Thoracic aorta (tissue), 2 donors: Measurements from ENCODE around the gene STPG1. TPM values are rescaled to one million over a fixed set of nuclear protein-coding genes. Genes with fewer than 3 reads are reported as not detected.

Experiments
- ATAC-seq: fragments of 150-250 bp; one replicate; pipeline ENCODE4 v1.8.0; 2017; ENCODE audit warnings: low read depth; ENCODE audit not compliant: insufficient number of reproducible peaks, low FRiP score
- DNase-seq: peaks from one replicate; pipeline ENCODE4 v3.0.0-alpha.2; 2020; ENCODE audit warnings: low spot score
- H3K27ac ChIP-seq, 2 donors: fragments of 200-600 bp; sonication (generic); 1 replicate in 1 of 2; 2 replicates in 1 of 2; pipeline ENCODE4 v1.5.1; 2016; ENCODE audit warnings: mild to moderate bottlenecking in 2 of 2, moderate library complexity in 2 of 2
- H3K27me3 ChIP-seq: fragments of 200-600 bp; sonication (generic); replicated peaks from 2 replicates; pipeline ENCODE4 v1.6.0; 2016; ENCODE audit warnings: mild to moderate bottlenecking; ENCODE audit not compliant: insufficient read depth
- H3K36me3 ChIP-seq: fragments of 200-600 bp; sonication (generic); one replicate; pipeline ENCODE4 v1.5.1; 2016
- H3K4me1 ChIP-seq, 2 donors: fragments of 200-600 bp; sonication (generic); 1 replicate in 1 of 2; 2 replicates in 1 of 2; pipeline versions ENCODE4 v1.5.1 to v1.6.0; 2016; ENCODE audit warnings: low read depth in 2 of 2, mild to moderate bottlenecking in 1 of 2; ENCODE audit not compliant: control insufficient read depth in 1 of 2
- H3K4me3 ChIP-seq: fragments of 200-600 bp; sonication (generic); 2 replicates; pipeline ENCODE4 v1.5.1; 2016; ENCODE audit warnings: mild to moderate bottlenecking
- H3K9me3 ChIP-seq: fragments of 200-600 bp; sonication (generic); 2 replicates; pipeline ENCODE4 v1.5.1; 2016
- CTCF ChIP-seq: fragments of 200-600 bp; sonication (generic); IDR thresholded peaks from one replicate; pipeline ENCODE4 v1.5.1; 2019; ENCODE audit warnings: antibody characterized with exemption
- total RNA-seq, 2 donors: library from RNA; depleted of rRNA; stranded (reverse); fragments of >200 nt; gene quantifications; one replicate each; pipeline versions ENCODE4 v1.1.0 to v1.2.3, GENCODE V29; 2016

Gene STPG1
- total RNA-seq, 2 donors from 2014 or later = 1.5 to 4.0 TPM

- no peaks in the 10 kb centered on the region for H3K9me3 ChIP-seq
- ATAC-seq (no peak), DNase-seq (no peak)
- no peaks in the 10 kb centered on the region for H3K27me3 ChIP-seq
- TF ChIP-seq CTCF = no peak
- no peaks in the 10 kb centered on the region for H3K36me3 ChIP-seq
- no peak overlapping the region for H3K4me3 ChIP-seq
- no peaks in the 10 kb centered on the region for H3K4me1 ChIP-seq
- H3K27ac ChIP-seq = no peak overlapping the region
Measured at GRCh38 chr1:24425922-24426321, 12.3 kb upstream of the STPG1 start.

- no peak for DNase-seq
- ATAC-seq = no peak
- H3K27ac ChIP-seq = no peak overlapping the region
- TF ChIP-seq CTCF = no peak
- no peaks in the 10 kb centered on the region for H3K27me3 ChIP-seq
- H3K4me3 ChIP-seq = no peak overlapping the region
- no peaks in the 10 kb centered on the region for H3K36me3 ChIP-seq
- H3K4me1 ChIP-seq = no peaks in the 10 kb centered on the region
- no peaks in the 10 kb centered on the region for H3K9me3 ChIP-seq
Measured at GRCh38 chr1:24425441-24425840, 11.9 kb upstream of the STPG1 start.

- Histone ChIP-seq H3K9me3 (no peaks in the 10 kb centered on the region), H3K4me1 (no peaks in the 10 kb centered on the region), H3K4me3 (no peak overlapping the region), H3K27me3 (no peaks in the 10 kb centered on the region), H3K36me3 (no peaks in the 10 kb centered on the region), H3K27ac (no peak overlapping the region)
- ATAC-seq (no peak), DNase-seq (no peak)
- TF ChIP-seq CTCF = no peak
Measured at GRCh38 chr1:24424990-24425389, 11.4 kb upstream of the STPG1 start.

- no peak for TF ChIP-seq CTCF
- H3K27me3 ChIP-seq = no peaks in the 10 kb centered on the region
- H3K9me3 ChIP-seq = no peaks in the 10 kb centered on the region
- H3K4me3 ChIP-seq = no peak overlapping the region
- ATAC-seq (no peak), DNase-seq (no peak)
- H3K36me3 ChIP-seq = no peaks in the 10 kb centered on the region
- no peaks in the 10 kb centered on the region for H3K4me1 ChIP-seq
- no peak overlapping the region for H3K27ac ChIP-seq
Measured at GRCh38 chr1:24424207-24424606, 10.6 kb upstream of the STPG1 start.

- Histone ChIP-seq H3K27ac (no peak overlapping the region), H3K4me1 (peaks cover 2 to 3% of the 10 kb centered on the region in 2 donors), H3K4me3 (no peak overlapping the region), H3K27me3 (no peaks in the 10 kb centered on the region), H3K9me3 (no peaks in the 10 kb centered on the region), H3K36me3 (no peaks in the 10 kb centered on the region)
- ATAC-seq = no peak
- DNase-seq = no peak
- no peak for TF ChIP-seq CTCF
Measured at GRCh38 chr1:24421502-24421901, 7.9 kb upstream of the STPG1 start.
